ENCODE results near the gene ANKRD34C.

DNA sequence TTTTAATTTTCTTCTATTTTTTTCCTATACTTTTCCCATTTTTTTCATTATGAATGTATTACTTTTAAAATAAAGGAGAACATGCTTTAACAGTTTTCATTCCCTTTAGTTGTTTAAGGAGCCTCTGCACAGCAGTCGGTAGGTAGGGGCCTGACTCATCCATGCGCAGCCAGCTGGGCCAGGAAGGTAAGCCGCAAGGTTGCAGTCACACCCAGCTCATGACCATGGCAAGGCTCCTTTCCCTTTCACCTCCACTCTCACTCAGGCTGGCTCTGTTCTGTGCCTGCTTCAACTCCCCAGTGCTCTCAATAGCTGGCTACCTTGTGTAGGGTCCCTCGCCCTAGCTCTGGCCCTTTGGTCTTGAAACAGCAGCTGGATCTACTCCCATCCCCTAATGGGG, 17.4 kb upstream of the ANKRD34C start:
- TF ChIP-seq, protein P1, sequence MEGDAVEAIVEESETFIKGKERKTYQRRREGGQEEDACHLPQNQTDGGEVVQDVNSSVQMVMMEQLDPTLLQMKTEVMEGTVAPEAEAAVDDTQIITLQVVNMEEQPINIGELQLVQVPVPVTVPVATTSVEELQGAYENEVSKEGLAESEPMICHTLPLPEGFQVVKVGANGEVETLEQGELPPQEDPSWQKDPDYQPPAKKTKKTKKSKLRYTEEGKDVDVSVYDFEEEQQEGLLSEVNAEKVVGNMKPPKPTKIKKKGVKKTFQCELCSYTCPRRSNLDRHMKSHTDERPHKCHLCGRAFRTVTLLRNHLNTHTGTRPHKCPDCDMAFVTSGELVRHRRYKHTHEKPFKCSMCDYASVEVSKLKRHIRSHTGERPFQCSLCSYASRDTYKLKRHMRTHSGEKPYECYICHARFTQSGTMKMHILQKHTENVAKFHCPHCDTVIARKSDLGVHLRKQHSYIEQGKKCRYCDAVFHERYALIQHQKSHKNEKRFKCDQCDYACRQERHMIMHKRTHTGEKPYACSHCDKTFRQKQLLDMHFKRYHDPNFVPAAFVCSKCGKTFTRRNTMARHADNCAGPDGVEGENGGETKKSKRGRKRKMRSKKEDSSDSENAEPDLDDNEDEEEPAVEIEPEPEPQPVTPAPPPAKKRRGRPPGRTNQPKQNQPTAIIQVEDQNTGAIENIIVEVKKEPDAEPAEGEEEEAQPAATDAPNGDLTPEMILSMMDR (conservative IDR thresholded peaks at IDR 0.05) = no peak
- no peak for TF ChIP-seq ZFX (IDR thresholded peaks at IDR 0.05)

Data from C4-2B (cell line).